GM18858 (cell line): ENCODE data around the gene E4F1.

Experiments used
- ATAC-seq: cut with Tn5 transposase; IDR thresholded peaks from one replicate; pipeline ENCODE4 v1.9.1; 2021; ENCODE audit not compliant: unreplicated experiment

Gene E4F1

DNA sequence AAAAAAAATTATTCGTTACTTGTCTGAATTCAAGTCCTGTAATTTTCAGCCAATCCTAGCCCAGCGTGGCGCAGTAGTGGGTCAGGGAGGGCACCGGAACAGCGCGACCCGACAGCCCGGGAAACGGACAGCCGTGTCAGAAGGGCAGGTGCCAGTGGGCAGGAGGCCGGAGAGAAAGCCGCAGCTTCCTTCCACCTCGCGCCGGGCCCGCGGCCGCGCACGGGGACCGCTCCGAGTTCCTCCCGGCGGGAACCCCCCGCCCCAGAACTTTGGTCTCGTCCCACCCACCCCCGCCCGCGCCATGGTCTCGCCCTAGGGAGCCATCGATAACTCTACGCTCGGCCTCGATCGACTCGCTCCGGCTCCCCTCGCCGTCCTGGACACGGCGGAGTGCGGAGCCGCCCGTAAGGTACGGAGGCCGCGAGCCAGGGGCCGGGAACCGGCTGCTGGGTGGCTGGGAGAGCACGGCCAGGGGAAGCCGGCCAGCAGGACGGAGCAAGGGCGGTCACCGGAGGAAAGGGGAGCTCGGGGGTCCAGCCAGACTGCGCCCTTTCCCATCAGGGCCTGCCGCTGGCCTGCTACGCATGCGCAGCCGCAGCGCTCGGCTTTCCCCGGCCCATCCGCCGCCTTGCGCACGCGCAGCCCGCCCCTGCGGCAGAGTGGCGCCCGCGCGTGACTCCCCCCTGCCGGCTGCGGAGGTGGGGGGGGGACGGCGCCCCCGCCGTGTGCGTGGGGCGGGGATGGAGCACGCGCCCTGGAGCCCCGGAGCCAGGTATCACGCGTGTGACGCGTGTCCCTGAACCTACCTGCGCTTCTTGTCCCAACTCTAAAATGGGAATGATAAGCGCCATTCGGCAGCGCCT is 18.1 kb upstream of the E4F1 start, which contains the start of gene MLST8:
MLST8 (plus strand) TSS at position 351 of the 863 bp plus-strand sequence. CDS start 632 bp downstream, outside the sequence.
- peak; percentile 63 for ATAC-seq

DNA sequence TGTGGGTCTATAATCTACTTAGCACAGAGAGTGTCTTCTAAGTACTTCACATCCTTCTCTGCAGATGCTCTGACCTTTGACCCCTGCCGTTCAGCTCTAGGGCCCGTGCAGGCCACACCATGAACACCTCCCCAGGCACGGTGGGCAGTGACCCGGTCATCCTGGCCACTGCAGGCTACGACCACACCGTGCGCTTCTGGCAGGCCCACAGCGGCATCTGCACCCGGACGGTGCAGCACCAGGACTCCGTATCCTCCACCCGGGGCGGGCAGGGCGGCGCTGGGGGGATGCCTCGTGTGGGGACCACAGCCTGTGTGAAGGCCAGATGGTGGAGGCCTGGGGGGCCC is 17.5 kb upstream of the E4F1 start:
- peak; percentile 5 for ATAC-seq

DNA sequence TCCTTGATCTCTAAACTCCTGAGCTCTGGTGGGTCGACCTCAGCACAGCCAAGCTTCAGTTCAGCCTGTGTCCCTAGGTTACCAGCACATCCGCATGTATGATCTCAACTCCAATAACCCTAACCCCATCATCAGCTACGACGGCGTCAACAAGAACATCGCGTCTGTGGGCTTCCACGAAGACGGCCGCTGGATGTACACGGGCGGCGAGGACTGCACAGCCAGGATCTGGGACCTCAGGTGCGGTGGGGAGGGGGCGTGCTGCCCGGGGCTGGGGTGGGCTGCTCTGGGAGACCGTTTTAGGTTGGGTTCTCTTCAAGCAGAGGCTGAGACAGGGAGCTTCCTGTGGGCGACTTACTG is 17.0 kb upstream of the E4F1 start:
- no peak for ATAC-seq

DNA sequence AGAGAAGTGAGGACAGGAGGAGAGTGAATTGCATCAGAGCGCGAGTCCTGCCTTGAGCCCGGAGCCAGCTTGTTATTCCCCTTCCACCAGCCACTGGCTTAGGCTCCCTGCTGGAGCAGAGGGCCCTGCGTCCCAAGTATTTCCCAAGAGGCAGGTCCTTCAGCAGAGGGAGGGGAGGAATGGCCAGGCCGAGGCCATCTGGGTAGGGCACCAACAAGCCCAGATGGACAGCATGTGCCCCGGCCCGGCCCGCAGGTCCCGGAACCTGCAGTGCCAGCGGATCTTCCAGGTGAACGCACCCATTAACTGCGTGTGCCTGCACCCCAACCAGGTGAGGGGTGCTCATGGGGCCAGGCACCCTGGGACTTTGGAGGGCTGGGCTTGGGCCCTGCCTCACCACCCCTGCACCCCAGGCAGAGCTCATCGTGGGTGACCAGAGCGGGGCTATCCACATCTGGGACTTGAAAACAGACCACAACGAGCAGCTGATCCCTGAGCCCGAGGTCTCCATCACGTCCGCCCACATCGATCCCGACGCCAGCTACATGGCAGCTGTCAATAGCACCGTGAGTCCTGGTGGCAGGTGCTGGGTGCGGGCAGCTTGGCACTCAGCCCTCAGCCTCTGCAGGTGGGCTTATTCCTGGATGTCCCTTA is 16.5 kb upstream of the E4F1 start:
- ATAC-seq = no peak

DNA sequence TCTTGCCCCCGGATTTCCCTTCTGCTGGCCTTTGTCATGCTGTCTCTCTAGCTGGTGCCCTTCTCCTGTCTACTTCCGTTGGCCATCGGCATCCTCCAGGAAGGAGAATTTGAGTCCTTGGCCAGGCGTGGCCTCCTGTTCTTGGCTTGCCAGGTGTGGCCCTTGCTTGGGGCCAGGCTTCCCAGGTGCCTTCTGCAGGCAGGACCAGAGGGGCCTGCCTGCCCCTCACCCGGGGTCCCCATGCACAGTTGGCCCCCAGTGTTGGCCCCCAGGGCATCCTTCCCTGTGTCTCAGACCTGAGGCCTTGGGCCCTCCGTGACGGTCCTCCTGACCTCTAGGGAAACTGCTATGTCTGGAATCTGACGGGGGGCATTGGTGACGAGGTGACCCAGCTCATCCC is 15.5 kb upstream of the E4F1 start:
- ATAC-seq = no peak

DNA sequence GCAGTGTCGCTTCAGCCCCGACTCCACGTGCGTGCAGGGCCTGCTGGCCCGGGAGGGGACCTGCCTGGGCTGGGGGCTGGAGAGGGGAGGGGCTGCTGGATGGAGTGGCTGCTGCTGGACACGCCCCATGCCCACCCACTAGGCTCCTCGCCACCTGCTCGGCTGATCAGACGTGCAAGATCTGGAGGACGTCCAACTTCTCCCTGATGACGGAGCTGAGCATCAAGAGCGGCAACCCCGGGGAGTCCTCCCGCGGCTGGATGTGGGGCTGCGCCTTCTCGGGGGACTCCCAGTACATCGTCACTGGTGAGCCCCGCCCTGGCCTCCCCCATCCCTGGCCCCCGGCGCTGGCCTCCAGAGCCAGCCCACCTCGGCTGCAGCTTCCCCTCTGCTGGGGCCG is 15.1 kb upstream of the E4F1 start:
- ATAC-seq = no peak

DNA sequence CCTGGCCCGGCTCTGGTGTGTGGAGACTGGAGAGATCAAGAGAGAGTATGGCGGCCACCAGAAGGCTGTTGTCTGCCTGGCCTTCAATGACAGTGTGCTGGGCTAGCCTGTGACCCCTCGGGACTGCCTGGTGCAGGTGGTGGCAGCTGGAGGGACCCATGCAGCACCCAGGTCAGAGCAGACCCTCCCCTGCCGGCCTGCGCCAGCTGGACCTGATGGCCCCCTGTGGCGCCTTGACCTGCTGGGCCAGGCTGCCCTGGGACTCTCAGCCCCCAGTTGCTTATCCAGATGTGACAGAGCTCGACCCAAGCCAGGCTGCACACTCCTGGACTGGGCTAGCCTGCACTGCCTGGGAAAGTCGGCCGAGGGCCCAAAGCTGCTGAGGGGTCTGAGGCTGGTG is 14.6 kb upstream of the E4F1 start:
- no peak for ATAC-seq

DNA sequence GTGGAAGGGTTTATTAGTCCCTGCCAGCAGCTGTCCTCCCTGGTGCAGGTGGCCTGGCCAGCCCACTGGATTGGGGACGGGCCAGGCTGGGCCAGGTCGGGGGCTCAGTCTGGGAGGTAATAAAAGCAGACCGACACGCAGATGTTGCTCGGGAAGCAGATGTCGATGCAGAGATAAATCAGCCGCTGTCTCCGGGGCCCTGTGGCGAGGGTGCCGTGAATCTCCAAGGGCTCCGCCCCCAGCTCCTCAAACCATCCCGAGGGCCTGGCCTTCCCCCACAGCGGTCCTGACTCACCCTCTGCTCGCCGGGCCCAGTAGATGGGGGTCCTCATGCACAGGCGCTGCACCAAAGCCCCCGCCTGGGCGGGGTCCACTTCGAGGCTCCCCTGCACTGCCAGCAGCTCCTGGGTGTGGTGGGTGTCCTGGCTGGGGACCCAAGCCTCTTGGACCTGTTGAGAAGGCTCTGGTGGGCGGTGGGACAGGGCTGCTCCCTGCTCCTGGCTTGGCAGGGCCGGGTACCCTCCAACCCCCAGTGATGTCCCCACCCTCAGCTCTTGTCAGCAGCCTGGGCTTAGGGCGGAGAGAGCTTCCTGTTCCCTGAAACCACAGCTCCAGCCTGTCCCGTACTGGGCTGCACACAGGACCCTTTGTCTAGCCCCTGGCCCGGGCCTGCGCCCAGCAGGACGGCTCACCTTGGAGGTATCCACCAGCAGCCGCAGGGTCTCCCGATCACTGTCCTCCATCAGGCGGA is 14.0 kb upstream of the E4F1 start:
- no peak for ATAC-seq

DNA sequence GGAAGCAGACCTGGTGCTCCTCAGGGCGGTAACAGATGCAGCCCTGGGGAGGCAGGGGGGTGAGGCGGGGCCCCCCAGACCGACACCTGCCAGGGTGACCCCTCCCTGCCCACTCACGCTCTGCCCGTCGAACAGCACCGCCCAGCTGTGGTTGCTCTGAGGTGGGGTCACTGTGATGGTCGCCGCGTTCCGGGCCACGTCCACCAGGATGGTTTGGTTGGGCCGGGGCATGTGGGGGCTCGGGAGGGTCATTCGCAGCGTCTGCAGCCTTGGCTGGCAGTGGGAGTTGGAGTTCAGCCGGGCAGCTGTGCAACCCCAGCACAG is 13.4 kb upstream of the E4F1 start:
- no peak for ATAC-seq

DNA sequence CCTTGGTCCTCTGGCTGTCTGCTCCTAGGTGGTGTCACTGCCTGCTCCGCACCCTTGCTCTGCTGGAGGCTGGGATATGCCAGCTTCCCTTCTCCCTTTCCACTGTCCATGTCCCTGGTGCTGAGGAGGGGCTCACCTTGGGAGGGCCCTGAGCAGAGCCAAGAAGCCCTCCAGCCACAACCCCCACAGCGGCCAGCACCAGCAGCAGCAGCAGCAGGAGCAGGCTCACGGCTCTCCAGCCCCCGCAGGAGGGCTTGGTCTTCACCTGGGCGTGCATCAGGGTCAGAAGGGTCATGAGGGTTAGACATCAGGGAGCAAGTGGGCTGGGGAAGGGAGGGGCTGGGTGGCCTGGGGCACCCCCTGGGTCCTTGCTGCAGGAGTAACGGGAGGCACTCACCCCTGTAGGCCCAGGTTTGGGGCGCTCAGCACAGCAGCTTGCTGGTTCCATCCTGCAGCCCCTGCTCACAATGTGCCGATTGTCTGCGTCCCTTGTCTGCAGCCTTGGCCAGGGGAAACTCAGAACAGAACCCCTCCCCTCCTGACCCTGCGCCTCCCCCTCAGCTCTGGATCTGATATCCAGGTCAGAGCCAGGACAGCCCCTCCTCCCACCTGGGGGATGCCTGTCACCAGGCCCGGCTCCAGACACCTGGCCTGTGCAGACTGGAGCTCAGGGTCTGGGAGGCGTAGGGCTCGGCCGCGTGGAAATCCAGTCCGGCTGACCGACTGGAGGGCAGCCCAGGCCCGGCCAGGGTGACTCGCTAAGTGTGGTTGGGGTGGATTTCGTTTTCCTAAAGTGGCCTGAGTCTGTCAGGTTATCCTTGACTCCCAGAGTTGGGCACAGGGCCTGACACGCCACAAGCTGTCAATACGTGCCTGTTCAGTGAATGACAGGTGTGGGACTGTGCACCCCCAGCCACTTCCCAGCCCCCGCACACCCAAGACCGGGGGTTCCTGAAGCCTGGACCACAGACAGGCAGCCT is 12.7 kb upstream of the E4F1 start, which contains the start of gene BRICD5:
BRICD5 (minus strand) TSS at position 478 of the 980 bp plus-strand sequence; CDS start at position 448, 30 bp downstream.
- ATAC-seq = no peak

DNA sequence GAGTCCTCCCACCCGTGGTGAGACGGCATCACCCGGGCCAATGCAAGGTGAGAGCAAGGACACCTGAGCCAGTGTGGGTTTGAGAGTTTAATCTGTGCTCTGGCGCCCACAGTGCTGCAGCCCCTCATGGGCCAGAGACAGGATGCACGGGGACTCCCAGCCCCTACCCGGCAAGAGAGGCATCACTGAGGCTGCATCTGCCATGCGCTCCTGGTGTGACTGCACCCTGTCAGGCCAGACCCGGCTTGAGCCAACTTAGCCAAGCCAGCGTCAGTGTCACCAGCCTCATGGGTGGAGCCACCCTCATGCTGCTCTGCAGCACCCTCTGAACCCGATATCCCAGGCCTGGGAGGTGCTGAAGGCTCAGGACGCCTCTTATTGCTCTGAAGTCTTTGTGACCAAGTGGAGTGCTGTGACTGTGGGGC is 11.5 kb upstream of the E4F1 start:
- ATAC-seq = no peak

DNA sequence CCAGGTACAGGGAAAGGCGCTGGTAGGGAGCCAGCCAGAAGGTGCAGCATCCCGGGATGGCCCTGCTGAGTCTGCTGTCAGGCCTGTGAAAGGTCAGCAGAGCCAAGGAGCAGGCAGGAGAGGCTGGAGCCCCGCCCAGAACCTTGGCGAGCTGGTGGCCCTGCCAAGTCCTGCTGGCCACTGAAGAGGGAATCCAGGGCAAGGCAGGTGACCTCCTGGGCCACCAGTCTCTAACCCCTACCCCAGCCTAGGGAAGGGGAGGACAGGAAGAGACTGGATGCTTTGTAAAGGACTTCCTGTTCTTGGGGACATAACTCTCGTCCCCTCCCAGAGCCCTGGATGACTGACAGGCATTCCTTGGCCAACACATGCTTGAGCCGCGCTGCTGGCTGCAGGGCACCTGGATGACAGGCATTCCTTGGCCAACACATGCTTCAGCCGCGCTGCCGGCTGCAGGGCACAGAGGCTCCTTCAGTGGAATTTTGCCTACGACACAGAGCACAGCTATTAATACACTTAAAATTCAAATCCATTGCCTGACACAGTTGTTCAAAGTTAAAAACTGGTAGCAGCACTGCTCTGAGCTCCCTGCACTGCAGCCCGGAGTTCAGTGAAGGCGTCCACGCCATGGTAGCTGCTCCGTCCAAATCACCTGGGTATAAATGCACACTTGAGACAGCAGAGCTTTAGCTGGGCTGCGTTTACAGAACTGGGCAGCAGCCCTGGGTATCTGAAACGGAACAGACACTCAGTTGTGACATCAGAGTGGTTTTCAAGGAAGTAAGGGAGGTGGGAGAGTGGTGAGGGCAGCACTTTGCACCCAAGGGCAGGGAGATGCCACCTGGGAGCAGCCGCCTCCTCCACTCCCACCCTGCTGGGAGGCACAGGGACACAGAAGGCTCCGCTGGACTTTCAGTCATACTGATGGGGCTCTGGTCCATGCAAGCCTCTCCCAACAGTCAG is 10.7 kb upstream of the E4F1 start:
- no peak for ATAC-seq

DNA sequence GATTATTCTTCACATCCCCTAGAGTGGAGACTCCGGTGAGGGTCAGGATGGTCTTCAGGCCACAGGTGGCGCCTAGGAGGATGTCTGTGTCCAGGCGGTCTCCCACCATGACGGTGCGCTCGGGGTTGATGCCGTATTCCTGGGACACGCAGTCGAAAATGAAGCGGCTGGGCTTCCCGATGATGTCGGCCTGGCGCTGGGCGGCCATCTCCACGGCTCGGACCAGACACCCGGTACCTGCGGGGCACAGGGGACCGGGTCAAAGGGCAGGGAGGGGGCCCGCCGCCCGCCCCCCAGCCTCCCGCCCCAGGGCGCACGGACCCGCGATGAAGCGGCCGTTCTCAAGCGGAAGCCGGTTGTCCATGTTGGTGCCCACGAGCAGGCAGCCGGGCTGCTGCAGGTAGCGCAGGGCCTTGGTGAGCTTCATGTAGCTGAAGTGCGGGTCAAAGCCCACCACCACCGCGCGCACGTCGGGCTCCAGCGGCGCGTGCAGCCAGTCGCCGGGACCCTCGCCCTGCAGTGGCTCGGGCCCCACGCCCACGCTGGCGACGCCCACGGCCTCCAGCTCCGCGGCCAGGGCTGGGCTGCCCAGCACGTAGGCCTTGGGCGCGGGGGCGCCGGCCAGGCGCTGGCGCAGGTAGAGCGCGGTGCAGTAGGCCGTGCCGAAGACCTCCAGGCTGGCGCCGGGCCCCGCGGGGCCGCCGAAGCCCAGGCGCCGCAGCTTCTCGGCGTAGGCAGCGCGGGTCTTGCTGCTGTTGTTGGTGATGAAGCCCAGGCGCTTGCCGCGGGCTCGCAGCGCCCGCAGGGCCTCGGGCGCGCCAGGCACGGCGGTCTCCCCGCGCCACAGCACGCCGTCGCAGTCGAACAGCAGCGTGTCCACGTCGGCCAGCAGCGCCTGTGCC is 9.3 kb upstream of the E4F1 start:
- ATAC-seq = peak; percentile 10

DNA sequence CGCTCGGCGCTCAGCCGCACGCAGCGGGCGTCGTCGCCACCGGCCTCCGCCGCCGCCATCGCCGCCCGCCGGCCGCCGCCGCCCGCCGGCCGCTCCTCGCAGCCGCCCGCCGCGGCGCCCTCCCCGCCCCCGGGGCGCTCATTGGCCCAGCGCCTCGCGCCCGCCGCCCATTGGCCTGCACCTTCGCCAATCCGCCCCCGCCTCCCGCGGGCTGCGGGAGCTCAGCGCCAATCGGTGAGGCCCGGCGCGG is 8.7 kb upstream of the E4F1 start, which contains the start of gene PGP:
PGP (minus strand) TSS at position 122 of the 250 bp plus-strand sequence; CDS start at position 59, 63 bp downstream.
- no peak for ATAC-seq

DNA sequence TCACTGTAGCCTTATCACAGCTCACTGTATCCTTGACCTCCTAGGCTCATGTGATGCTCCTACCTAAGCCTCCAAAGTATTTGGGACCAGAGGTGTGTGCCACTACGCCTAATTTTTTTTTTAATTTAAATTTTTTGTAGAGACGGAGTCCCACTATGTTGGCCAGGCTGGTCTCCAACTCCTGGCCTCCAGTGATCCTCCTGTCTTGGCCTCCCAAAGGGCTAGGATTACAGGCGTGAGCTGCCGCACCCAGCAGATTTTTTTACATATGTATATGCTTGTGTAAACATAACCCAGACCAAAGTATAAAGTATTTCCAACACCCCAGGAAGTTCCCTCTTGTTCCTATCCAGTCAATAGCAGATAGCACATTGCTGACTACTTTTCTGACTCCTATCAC is 7.1 kb upstream of the E4F1 start:
- ATAC-seq = no peak

DNA sequence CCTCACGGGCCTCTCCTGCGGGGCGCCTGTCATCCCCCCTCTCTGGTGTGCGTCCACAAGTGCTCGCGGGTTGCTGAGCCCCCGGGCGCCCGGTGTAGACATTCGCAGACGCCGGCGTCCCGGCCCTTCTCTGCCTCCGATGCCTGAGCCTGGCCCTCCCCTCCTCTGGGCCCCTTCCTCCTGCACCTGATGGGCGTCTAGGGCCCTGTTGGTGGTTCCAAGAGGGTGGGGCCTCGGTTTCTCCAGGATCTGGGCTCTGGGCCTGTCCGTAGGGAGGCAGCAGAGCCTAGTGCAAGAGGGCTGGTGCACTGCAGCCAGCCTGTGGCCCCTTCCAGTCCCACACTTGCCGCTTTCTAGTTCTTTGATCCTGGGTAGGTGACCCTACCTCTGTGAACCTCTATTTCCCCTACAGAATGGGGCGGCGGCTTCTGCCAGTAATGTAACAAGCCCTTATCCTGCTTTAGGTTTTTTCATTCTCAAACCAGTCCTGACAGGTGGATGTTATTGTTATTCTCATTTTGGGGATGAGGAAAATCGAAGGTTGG is 623 bp downstream of the E4F1 start:
- ATAC-seq = peak; percentile 2

DNA sequence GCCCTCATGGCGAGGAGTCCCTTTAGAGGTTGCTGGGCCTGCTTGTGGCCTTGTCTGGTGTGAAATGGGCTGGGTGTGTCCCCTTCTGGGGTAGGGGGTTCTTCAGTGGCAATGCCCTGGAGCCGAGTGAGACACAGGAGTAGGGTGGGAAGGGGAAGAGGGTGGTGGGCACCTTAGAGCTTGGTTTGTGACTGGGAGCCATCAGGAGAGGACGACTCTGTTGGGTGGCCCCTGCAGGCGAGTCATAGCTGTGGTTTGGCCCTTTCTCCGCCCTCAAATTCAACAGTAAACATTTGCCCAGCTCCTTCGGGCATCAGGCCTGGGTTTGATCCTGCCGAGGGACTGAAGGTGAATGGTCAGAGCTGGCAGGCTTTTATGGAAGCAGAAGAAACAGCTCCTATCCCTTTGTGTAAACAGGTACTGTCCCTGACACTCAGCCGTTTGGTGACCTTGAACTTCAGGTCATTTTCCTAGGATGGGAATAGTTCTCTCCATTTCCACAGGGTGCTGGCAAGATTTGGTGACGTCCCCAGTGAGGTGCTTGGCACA is 2.9 kb downstream of the E4F1 start:
- ATAC-seq = no peak

DNA sequence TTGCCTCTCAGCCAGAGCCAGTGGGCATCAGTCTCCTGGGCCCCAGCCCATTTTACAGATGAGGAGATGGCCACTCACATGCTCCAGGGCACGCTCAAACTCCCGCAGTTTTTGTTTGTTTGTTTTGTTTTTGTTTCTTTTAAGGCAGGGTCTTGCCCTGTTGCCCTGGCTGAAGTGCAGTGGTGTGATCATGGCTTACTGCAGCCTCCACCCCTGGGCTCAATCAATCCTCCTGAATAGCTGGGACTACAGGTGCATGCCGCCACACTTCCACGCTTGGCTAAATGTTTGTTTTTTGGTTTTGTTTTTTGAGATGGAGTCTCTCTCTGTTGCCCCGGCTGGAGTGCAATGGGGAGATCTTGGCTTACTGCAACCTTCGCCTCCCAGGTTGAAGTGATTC is 3.5 kb downstream of the E4F1 start:
- no peak for ATAC-seq
